GM21367 (cell line): ENCODE data around the gene NUP210.

ENCODE experiments used
- ATAC-seq: cut with Tn5 transposase; IDR thresholded peaks from one replicate; pipeline ENCODE4 v1.9.1; 2021; ENCODE audit not compliant: unreplicated experiment

NUP210 gene

DNA sequence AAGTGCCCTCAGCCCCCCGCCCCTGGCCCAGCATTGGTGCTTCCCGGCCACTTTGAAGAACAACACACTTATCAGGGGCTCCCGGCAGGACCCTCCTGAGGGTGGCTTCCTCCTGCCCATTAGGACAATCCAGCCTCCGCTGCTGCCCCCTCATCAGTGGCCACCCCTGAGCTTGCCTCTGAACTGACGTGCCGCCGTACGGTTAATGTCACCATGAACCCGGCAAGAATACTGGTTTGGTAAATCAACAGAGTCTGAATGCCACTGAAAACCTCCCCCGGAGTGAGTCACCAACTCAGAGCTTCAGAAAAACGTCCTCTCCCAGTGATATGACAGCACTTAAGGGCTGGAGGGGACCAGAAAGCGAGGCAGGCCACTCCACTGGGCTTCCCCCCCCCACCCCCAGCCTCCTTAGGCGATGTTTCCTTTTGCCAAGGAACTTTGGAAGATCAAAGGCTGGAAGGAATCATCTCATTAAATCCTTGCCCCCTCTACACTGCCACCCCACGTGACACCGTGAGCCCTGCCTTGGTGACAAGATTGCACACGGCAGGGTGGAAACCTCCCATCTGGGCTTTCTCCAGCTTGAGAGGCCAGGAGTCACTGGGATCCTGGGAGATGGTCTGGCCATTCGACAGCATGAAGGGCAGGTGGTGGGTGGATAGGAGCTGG is 142.1 kb downstream of the NUP210 start:
- ATAC-seq: no peak

DNA sequence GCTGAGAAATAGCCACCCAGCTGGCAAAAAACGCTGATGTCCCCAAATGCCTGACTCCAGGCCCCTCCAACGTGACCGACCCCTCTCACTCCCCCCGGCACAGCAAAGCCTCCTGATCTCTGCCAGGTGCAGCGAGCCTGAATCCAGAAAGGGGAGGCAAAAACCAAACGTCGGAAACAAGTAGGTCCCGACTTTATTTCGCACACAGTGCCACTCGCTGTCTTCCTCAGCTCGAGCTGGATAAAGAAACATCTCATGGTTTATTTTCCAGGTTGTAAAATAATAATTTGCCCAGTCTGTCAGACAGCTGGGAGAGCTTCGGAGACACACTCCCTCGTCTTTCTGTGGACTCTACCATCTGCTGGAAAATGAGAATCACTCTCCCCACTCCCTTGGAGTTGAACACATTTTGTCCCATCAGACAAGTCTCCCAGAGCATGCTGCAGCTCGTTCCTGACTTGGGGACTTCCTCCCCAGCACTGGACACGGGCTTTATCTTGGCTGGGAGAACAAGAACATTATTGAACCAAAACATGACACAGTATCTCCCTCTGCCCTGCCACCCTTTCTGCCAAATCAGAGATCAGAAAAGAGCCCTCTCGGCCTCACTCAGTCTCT is 142.8 kb downstream of the NUP210 start:
- no peak for ATAC-seq

GRCh38 chr3:13276438-13277195 is 143.5 kb downstream of the NUP210 start:
- ATAC-seq: no peak

GRCh38 chr3:13275376-13276005 is 144.6 kb downstream of the NUP210 start:
- no peak for ATAC-seq

GRCh38 chr3:13274551-13275332 is 145.4 kb downstream of the NUP210 start:
- no peak for ATAC-seq

DNA sequence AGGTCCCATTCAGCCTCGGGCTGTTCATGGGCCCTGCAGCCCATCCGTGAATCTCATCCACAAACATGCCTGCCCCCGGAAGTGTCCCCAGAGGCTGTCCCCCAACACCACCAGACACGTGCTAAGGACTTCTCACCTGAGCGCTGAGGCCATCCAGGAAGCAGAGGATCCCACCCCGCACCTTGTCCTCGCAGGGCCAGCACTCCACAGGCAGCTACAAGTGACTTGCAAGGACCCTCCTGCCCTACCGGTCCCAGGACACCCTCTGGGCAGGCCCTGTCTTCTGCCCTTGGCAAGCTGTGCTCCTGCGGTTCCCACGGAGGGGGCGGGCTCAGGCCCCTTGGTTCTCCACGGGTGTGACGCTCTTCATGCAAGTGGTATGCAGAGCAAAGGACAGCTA is 146.0 kb downstream of the NUP210 start:
- no peak for ATAC-seq

DNA sequence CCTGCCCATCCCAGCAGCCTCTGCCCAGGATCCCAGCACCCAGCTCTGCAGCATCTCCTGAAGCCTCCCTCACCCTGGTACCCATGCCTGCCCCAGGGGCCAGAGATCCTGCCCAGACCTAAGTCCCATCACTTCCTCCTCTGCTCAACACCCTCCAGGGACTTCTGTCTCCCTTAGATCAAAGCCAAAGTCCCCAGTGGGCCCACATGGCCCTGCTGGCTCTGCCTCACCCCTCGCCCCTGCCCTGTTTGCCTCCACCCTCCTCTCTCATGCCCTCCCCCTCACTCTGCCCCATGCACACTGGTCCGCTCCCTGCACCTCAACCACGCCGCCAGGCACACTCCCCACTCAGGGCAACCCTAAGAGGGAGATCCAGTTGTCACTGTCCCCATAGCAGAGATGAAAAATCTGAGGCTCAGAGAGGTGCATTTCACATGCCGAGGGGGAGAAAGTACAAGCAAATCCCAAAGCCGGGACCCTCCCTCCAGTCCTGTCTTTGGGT is 146.5 kb downstream of the NUP210 start:
- no peak for ATAC-seq

DNA sequence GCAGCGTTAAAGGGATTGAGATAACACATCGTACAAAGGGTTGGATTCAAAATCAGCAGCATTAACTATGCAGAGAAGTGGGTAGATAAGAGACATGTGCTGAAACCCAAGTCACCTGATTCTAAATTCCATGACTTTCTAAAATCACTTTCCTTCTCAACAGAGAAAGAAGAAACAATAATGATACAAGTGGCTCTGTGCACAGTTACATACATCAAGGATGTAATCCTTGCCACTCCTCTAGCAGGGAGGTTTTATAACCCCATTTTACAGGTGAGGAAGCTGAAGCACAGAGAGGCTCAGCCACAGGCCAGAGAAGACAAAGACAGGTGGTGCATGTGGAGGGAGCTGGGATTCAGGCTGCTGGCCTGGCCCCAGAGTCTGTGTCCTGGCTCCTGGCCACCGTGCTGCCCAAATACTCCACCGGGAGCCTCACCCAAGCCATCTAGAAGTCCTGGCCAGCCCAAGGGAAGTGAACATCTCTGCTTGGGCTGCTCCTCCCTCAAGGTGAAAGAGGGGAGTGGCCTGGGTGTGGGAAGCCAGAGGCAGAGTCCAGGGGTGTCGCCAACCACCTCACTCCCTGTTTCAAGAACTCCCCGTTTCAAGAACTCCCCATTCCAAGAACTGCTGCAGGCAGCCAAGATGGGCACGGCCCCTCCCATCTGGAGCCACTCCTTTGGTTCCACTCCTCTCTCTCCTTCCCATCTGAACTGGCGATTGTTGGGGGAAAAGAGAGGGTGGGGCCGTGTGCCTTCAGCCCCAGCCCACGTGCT is 147.1 kb downstream of the NUP210 start:
- ATAC-seq: no peak

GRCh38 chr3:13269711-13270378 is 150.3 kb downstream of the NUP210 start:
- no peak for ATAC-seq

- ATAC-seq: no peak
Observed at GRCh38 chr3:13268961-13269441, 151.1 kb downstream of the NUP210 start.

- ATAC-seq: no peak
Observed at GRCh38 chr3:13268120-13268519, 152.0 kb downstream of the NUP210 start.

DNA sequence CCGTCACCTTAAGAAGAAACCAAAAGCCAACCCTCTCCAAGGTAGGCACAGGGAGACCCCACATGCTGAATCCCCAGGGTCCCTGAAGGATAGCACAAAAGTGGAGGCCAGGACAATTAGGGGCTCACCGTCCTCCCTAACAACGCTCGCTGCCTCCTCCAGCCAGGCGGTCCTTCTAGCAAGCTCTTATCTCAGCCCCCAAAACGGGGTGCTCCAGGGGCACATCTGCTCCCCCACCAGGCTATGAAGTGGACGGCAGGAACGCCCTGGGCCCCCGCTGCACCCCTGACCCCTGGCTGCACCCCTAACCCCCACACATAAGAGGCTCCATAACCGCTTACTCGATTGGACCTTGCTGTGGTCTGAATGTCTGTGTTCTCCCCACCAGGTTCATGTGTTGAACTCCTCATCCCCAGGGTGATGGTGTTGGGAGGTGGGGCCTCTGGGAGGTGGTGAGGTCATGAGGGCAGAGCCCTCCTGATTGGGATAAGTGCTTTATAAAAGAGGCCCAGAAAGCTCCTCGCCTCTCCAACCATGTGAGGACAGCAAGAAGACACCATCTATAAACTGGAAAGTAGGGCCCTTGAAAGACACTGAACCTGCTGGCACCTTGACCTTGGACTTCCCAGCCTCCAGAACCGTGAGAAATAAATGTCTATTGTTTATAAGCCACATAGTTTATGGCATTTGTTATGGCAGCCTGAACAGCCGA is 153.3 kb downstream of the NUP210 start:
- ATAC-seq: no peak
